HUES6 (cell line): ENCODE data around the gene MYBPH.

Experiments
- H3K27ac ChIP-seq: 2 replicates; pipeline ENCODE4 v1.7.0; 2013; ENCODE audit warnings: low read depth, mild to moderate bottlenecking, low read length, inconsistent platforms
- H3K27me3 ChIP-seq: 2 replicates; pipeline ENCODE4 v1.6.1; 2013; ENCODE audit warnings: low read length; ENCODE audit not compliant: control insufficient read depth, insufficient read depth
- H3K36me3 ChIP-seq: 2 replicates; pipeline ENCODE4 v1.6.1; 2013; ENCODE audit warnings: low read length; ENCODE audit not compliant: control insufficient read depth, insufficient read depth
- H3K4me1 ChIP-seq: 2 replicates; pipeline ENCODE4 v1.6.1; 2013; ENCODE audit warnings: low read length; ENCODE audit not compliant: control insufficient read depth, insufficient read depth
- H3K4me3 ChIP-seq: 2 replicates; pipeline ENCODE4 v1.5.1; 2013; ENCODE audit warnings: low read depth, low read length
- H3K9ac ChIP-seq: one replicate; pipeline ENCODE4 v1.6.1; 2013; ENCODE audit warnings: mild to moderate bottlenecking, low read length
- H3K9me3 ChIP-seq: 2 replicates; pipeline ENCODE4 v1.6.1; 2013; ENCODE audit warnings: low read depth, low read length; ENCODE audit not compliant: control insufficient read depth, insufficient read depth

MYBPH gene

GRCh38 chr1:203199816-203200571 lies 24.4 kb upstream of the MYBPH start:
- Histone ChIP-seq H3K36me3 (no peaks in the 10 kb centered on the region), H3K4me1 (peaks cover 7% of the 10 kb centered on the region; the same call in 1 of the 2 replicates), H3K27ac (no peak overlapping the region), H3K9me3 (no peaks in the 10 kb centered on the region; the same call in 1 of the 2 replicates), H3K27me3 (0 out of 2 replicates have a peak, but pooled peaks cover 5% of the 10 kb centered on the region), H3K9ac (no peak overlapping the region), H3K4me3 (no peak overlapping the region)

GRCh38 chr1:203199481-203199815 lies 23.8 kb upstream of the MYBPH start:
- no peak overlapping the region for H3K9ac ChIP-seq

GRCh38 chr1:203199002-203199401 lies 23.4 kb upstream of the MYBPH start:
- 0 out of 2 replicates have a peak, but pooled peaks cover 5% of the 10 kb centered on the region for H3K27me3 ChIP-seq
- no peaks in the 10 kb centered on the region for H3K36me3 ChIP-seq
- no peak overlapping the region for H3K27ac ChIP-seq
- H3K9ac ChIP-seq: no peak overlapping the region
- H3K4me3 ChIP-seq: no peak overlapping the region
- no peaks in the 10 kb centered on the region; the same call in 1 of the 2 replicates for H3K9me3 ChIP-seq
- peaks cover 7% of the 10 kb centered on the region; the same call in 1 of the 2 replicates for H3K4me1 ChIP-seq

More at GRCh38 chr1:203199481-203199815, 23.8 kb upstream of the MYBPH start:
- Histone ChIP-seq H3K4me3 (no peak overlapping the region), H3K36me3 (no peaks in the 10 kb centered on the region), H3K27ac (no peak overlapping the region), H3K27me3 (0 out of 2 replicates have a peak, but pooled peaks cover 5% of the 10 kb centered on the region), H3K9me3 (no peaks in the 10 kb centered on the region; the same call in 1 of the 2 replicates), H3K4me1 (peaks cover 7% of the 10 kb centered on the region; the same call in 1 of the 2 replicates)

GRCh38 chr1:203197625-203198024 lies 22.0 kb upstream of the MYBPH start:
- no peaks in the 10 kb centered on the region; the same call in 1 of the 2 replicates for H3K9me3 ChIP-seq
- H3K27me3 ChIP-seq: 0 out of 2 replicates have a peak, but pooled peaks cover 5% of the 10 kb centered on the region
- no peak overlapping the region for H3K27ac ChIP-seq
- H3K4me3 ChIP-seq: no peak overlapping the region
- H3K36me3 ChIP-seq: no peaks in the 10 kb centered on the region
- H3K9ac ChIP-seq: no peak overlapping the region
- peaks cover 7% of the 10 kb centered on the region; the same call in 1 of the 2 replicates for H3K4me1 ChIP-seq

GRCh38 chr1:203196371-203196770 lies 20.7 kb upstream of the MYBPH start:
- H3K27me3 ChIP-seq: 0 out of 2 replicates have a peak, but pooled peaks cover 5% of the 10 kb centered on the region
- H3K4me1 ChIP-seq: peaks cover 7% of the 10 kb centered on the region; the same call in 1 of the 2 replicates

GRCh38 chr1:203190949-203191348 lies 15.3 kb upstream of the MYBPH start:
- no peaks in the 10 kb centered on the region for H3K27me3 ChIP-seq
- no peak overlapping the region for H3K27ac ChIP-seq
- no peak overlapping the region for H3K4me3 ChIP-seq
- peaks cover 15% of the 10 kb centered on the region for H3K4me1 ChIP-seq
- no peaks in the 10 kb centered on the region for H3K9me3 ChIP-seq
- H3K9ac ChIP-seq: no peak overlapping the region
- no peaks in the 10 kb centered on the region for H3K36me3 ChIP-seq

More at GRCh38 chr1:203196371-203196770, 20.7 kb upstream of the MYBPH start:
- H3K9me3 ChIP-seq: no peaks in the 10 kb centered on the region; the same call in 1 of the 2 replicates
- H3K36me3 ChIP-seq: no peaks in the 10 kb centered on the region
- H3K27ac ChIP-seq: no peak overlapping the region
- H3K4me3 ChIP-seq: no peak overlapping the region
- no peak overlapping the region for H3K9ac ChIP-seq

- no peaks in the 10 kb centered on the region for H3K27me3 ChIP-seq
- no peak overlapping the region for H3K4me3 ChIP-seq
- no peaks in the 10 kb centered on the region for H3K9me3 ChIP-seq
- H3K4me1 ChIP-seq: peaks cover 24% of the 10 kb centered on the region
- no peak overlapping the region for H3K9ac ChIP-seq
- H3K36me3 ChIP-seq: no peaks in the 10 kb centered on the region
- no peak overlapping the region for H3K27ac ChIP-seq
These were observed 14.3 kb upstream of the MYBPH start for GRCh38 chr1:203189951-203190352.

- H3K9me3 ChIP-seq: no peaks in the 10 kb centered on the region
- H3K9ac ChIP-seq: no peak overlapping the region
- no peaks in the 10 kb centered on the region for H3K27me3 ChIP-seq
- H3K27ac ChIP-seq: no peak overlapping the region
- no peaks in the 10 kb centered on the region for H3K36me3 ChIP-seq
- peaks cover 24% of the 10 kb centered on the region for H3K4me1 ChIP-seq
- no peak overlapping the region for H3K4me3 ChIP-seq
These were observed 13.1 kb upstream of the MYBPH start for GRCh38 chr1:203188686-203189232.

- Histone ChIP-seq H3K9me3 (no peaks in the 10 kb centered on the region), H3K27me3 (no peaks in the 10 kb centered on the region), H3K4me3 (no peak overlapping the region), H3K27ac (no peak overlapping the region), H3K36me3 (no peaks in the 10 kb centered on the region), H3K9ac (no peak overlapping the region), H3K4me1 (peaks cover 24% of the 10 kb centered on the region)
These were observed 12.2 kb upstream of the MYBPH start for GRCh38 chr1:203187689-203188264.

- Histone ChIP-seq H3K27ac (no peak overlapping the region), H3K9me3 (no peaks in the 10 kb centered on the region), H3K27me3 (no peaks in the 10 kb centered on the region), H3K9ac (no peak overlapping the region), H3K36me3 (no peaks in the 10 kb centered on the region), H3K4me1 (peaks cover 24% of the 10 kb centered on the region), H3K4me3 (no peak overlapping the region)
These were observed 11.7 kb upstream of the MYBPH start for GRCh38 chr1:203187304-203187685.
